Measurements from ENCODE around the gene ITGB4. TPM values are rescaled to one million over a fixed set of nuclear protein-coding genes. Genes with fewer than 3 reads are reported as not detected.

The ITGB4 gene
- total and polyA plus RNA-seq, 2 experiments from 2014 or later, result 6.1 to 9.7 TPM

- Mint-ChIP-seq H3K4me3 (no peak overlapping the region), H3K9me3 (no peaks in the 10 kb centered on the region), H3K4me1 (no peaks in the 10 kb centered on the region), H3K36me3 (ENCODE audit: low read depth) (peaks cover 13% of the 10 kb centered on the region), H3K27me3 (ENCODE audit: insufficient read depth, low read depth, poor library complexity) (peaks cover 2% of the 10 kb centered on the region), H3K27ac (peak overlapping the region; percentile 14; the same call in 1 of the 2 replicates)
- no peaks in the 10 kb centered on the region for H3K36me3 ChIP-seq (ENCODE audit: insufficient read depth)
- no peak overlapping the region for H2AFZ ChIP-seq
- no peak overlapping the region for H3K4me3 ChIP-seq
- DNase-seq (ENCODE audit: low spot score), result no peak
- TF ChIP-seq, protein P1, sequence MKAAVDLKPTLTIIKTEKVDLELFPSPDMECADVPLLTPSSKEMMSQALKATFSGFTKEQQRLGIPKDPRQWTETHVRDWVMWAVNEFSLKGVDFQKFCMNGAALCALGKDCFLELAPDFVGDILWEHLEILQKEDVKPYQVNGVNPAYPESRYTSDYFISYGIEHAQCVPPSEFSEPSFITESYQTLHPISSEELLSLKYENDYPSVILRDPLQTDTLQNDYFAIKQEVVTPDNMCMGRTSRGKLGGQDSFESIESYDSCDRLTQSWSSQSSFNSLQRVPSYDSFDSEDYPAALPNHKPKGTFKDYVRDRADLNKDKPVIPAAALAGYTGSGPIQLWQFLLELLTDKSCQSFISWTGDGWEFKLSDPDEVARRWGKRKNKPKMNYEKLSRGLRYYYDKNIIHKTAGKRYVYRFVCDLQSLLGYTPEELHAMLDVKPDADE (IDR thresholded peaks at IDR 0.05), result no peak
- TF ChIP-seq, protein P2, sequence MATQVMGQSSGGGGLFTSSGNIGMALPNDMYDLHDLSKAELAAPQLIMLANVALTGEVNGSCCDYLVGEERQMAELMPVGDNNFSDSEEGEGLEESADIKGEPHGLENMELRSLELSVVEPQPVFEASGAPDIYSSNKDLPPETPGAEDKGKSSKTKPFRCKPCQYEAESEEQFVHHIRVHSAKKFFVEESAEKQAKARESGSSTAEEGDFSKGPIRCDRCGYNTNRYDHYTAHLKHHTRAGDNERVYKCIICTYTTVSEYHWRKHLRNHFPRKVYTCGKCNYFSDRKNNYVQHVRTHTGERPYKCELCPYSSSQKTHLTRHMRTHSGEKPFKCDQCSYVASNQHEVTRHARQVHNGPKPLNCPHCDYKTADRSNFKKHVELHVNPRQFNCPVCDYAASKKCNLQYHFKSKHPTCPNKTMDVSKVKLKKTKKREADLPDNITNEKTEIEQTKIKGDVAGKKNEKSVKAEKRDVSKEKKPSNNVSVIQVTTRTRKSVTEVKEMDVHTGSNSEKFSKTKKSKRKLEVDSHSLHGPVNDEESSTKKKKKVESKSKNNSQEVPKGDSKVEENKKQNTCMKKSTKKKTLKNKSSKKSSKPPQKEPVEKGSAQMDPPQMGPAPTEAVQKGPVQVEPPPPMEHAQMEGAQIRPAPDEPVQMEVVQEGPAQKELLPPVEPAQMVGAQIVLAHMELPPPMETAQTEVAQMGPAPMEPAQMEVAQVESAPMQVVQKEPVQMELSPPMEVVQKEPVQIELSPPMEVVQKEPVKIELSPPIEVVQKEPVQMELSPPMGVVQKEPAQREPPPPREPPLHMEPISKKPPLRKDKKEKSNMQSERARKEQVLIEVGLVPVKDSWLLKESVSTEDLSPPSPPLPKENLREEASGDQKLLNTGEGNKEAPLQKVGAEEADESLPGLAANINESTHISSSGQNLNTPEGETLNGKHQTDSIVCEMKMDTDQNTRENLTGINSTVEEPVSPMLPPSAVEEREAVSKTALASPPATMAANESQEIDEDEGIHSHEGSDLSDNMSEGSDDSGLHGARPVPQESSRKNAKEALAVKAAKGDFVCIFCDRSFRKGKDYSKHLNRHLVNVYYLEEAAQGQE (IDR thresholded peaks at IDR 0.05; ENCODE audit: unreplicated experiment), result no peak
- TF ChIP-seq ZNF331 (CRISPR knock-in tag; IDR thresholded peaks at IDR 0.05; ENCODE audit: low read depth) (no peak), ZNF114 (CRISPR knock-in tag; IDR thresholded peaks at IDR 0.05) (no peak), JUNB (IDR thresholded peaks at IDR 0.05; ENCODE audit: unreplicated experiment) (no peak), EZH2 (IDR thresholded peaks at IDR 0.05; ENCODE audit: low read depth, unreplicated experiment) (no peak), EZH2phosphoT487 (IDR thresholded peaks at IDR 0.05; ENCODE audit: unreplicated experiment) (no peak)
- ATAC-seq, result no peak
- no peak overlapping the region for H3K27ac ChIP-seq (ENCODE audit: low read depth)
- H3K4me2 ChIP-seq, result no peak overlapping the region
- no peaks in the 10 kb centered on the region for H3K4me1 ChIP-seq (ENCODE audit: insufficient read depth)
- H4K20me1 ChIP-seq (replicated peaks; ENCODE audit: insufficient read depth), result peaks cover 3% of the 10 kb centered on the region; the same call in 1 of the 2 replicates
- no peaks in the 10 kb centered on the region for H3K27me3 ChIP-seq (ENCODE audit: insufficient read depth)
- H3K9me2 ChIP-seq (ENCODE audit: insufficient read depth), result no peaks in the 10 kb centered on the region
- H3F3A ChIP-seq (replicated peaks; ENCODE audit: low read depth), result 0 out of 2 replicates have a peak, but pooled peaks cover 2% of the 10 kb centered on the region
- peaks cover 85% of the 10 kb centered on the region for H3K79me2 ChIP-seq (replicated peaks; ENCODE audit: insufficient read depth)
Measured at GRCh38 chr17:75684249-75684648, 37.0 kb upstream of the ITGB4 start.

GRCh38 chr17:75684924-75685323 is 36.3 kb upstream of the ITGB4 start:
- H3K36me3 Mint-ChIP-seq (ENCODE audit: low read depth), result peaks cover 7% of the 10 kb centered on the region
- H3K4me3 Mint-ChIP-seq, result no peak overlapping the region
- Histone ChIP-seq H3K36me3 (ENCODE audit: insufficient read depth) (no peaks in the 10 kb centered on the region), H3K27me3 (ENCODE audit: insufficient read depth) (no peaks in the 10 kb centered on the region), H2AFZ (no peak overlapping the region), H3K9me2 (ENCODE audit: insufficient read depth) (no peaks in the 10 kb centered on the region), H3K4me2 (no peak overlapping the region), H3K79me2 (replicated peaks; ENCODE audit: insufficient read depth) (peaks cover 89% of the 10 kb centered on the region), H3K4me3 (no peak overlapping the region), H3F3A (replicated peaks; ENCODE audit: low read depth) (no peaks in the 10 kb centered on the region), H4K20me1 (replicated peaks; ENCODE audit: insufficient read depth) (peaks cover 3% of the 10 kb centered on the region; the same call in 1 of the 2 replicates), H3K27ac (ENCODE audit: low read depth) (no peak overlapping the region), H3K4me1 (ENCODE audit: insufficient read depth) (no peaks in the 10 kb centered on the region)
- peaks cover 2% of the 10 kb centered on the region for H3K27me3 Mint-ChIP-seq (ENCODE audit: insufficient read depth, low read depth, poor library complexity)
- H3K4me1 Mint-ChIP-seq, result no peaks in the 10 kb centered on the region
- H3K9me3 Mint-ChIP-seq, result no peaks in the 10 kb centered on the region
- ATAC-seq (no peak), DNase-seq (ENCODE audit: low spot score) (no peak)
- peak overlapping the region; percentile 46; the same call in 1 of the 2 replicates for H3K27ac Mint-ChIP-seq
- TF ChIP-seq STAT1 (IDR thresholded peaks at IDR 0.05; ENCODE audit: unreplicated experiment), result no peak
- TF ChIP-seq NANOG (IDR thresholded peaks at IDR 0.05; ENCODE audit: borderline replicate concordance), result no peak
- TF ChIP-seq, protein P2 (IDR thresholded peaks at IDR 0.05; ENCODE audit: unreplicated experiment), result no peak
- TF ChIP-seq POLR2AphosphoS5 (IDR thresholded peaks at IDR 0.05; ENCODE audit: low read depth), result no peak
- TF ChIP-seq, protein P3, sequence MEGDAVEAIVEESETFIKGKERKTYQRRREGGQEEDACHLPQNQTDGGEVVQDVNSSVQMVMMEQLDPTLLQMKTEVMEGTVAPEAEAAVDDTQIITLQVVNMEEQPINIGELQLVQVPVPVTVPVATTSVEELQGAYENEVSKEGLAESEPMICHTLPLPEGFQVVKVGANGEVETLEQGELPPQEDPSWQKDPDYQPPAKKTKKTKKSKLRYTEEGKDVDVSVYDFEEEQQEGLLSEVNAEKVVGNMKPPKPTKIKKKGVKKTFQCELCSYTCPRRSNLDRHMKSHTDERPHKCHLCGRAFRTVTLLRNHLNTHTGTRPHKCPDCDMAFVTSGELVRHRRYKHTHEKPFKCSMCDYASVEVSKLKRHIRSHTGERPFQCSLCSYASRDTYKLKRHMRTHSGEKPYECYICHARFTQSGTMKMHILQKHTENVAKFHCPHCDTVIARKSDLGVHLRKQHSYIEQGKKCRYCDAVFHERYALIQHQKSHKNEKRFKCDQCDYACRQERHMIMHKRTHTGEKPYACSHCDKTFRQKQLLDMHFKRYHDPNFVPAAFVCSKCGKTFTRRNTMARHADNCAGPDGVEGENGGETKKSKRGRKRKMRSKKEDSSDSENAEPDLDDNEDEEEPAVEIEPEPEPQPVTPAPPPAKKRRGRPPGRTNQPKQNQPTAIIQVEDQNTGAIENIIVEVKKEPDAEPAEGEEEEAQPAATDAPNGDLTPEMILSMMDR (conservative IDR thresholded peaks at IDR 0.05; ENCODE audit: low read depth in 2 of 2), result no peak
- TF ChIP-seq CREB1 (CRISPR knock-in tag; IDR thresholded peaks at IDR 0.05; ENCODE audit: low read depth), result no peak
- no peak for TF ChIP-seq ZNF114 (CRISPR knock-in tag; IDR thresholded peaks at IDR 0.05)
- no peak for TF ChIP-seq ZNF331 (CRISPR knock-in tag; IDR thresholded peaks at IDR 0.05; ENCODE audit: low read depth)

All from GM23338 (cell line).